Chondrocyte (in vitro differentiated cells): Measurements from ENCODE around the gene TRAF1. TPM values are rescaled to one million over a fixed set of nuclear protein-coding genes. Genes with fewer than 3 reads are reported as not detected.
"Not testable (repeated sequence)": the region's sequence is repeated elsewhere in the genome, so short reads cannot be mapped to it uniquely, and the experiment has no call there.

Source experiments
- DNase-seq: peaks from one replicate; pipeline ENCODE4 v3.0.0; 2021; ENCODE audit warnings: mixed read lengths, low spot score
- H3K27ac Mint-ChIP-seq: one replicate; pipeline ENCODE4 v1.8.0; 2021; ENCODE audit warnings: mild to moderate bottlenecking, moderate library complexity, mixed read lengths; ENCODE audit not compliant: unreplicated experiment
- H3K27me3 Mint-ChIP-seq: 2 replicates; pipeline ENCODE4 v1.8.0; 2021; ENCODE audit warnings: low read depth, mixed read lengths
- H3K36me3 Mint-ChIP-seq: 2 replicates; pipeline ENCODE4 v1.8.0; 2021; ENCODE audit warnings: low read depth, mixed read lengths
- H3K4me1 Mint-ChIP-seq: 2 replicates; pipeline ENCODE4 v1.8.0; 2021; ENCODE audit warnings: low read depth, mild to moderate bottlenecking, mixed read lengths
- H3K4me3 Mint-ChIP-seq: one replicate; pipeline ENCODE4 v1.8.0; 2021; ENCODE audit warnings: mild to moderate bottlenecking, moderate library complexity, mixed read lengths; ENCODE audit not compliant: unreplicated experiment
- H3K9me3 Mint-ChIP-seq: 2 replicates; pipeline ENCODE4 v1.8.0; 2021; ENCODE audit warnings: low read depth, mixed read lengths
- long read RNA-seq: library from polyadenylated mRNA; stranded (forward); transcript quantifications from one replicate; pipeline ENCODE4 v2.0.0, GENCODE V29; 2021
- total RNA-seq: library from RNA; stranded (reverse); gene quantifications from 3 replicates; pipeline ENCODE4 v1.2.1, GENCODE V29; 2021
- TF ChIP-seq, protein P1 (sequence below): fragments of 200-600 bp; sonication (generic); IDR thresholded peaks from 2 replicates; pipeline ENCODE4 v1.5.0; 2021; ENCODE audit warnings: antibody characterized with exemption, mild to moderate bottlenecking, moderate library complexity

The TRAF1 gene, protein sequence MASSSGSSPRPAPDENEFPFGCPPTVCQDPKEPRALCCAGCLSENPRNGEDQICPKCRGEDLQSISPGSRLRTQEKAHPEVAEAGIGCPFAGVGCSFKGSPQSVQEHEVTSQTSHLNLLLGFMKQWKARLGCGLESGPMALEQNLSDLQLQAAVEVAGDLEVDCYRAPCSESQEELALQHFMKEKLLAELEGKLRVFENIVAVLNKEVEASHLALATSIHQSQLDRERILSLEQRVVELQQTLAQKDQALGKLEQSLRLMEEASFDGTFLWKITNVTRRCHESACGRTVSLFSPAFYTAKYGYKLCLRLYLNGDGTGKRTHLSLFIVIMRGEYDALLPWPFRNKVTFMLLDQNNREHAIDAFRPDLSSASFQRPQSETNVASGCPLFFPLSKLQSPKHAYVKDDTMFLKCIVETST
- 10.0 to 11.3 TPM (median 10.8 TPM) in 3 replicates for total RNA-seq
- long read RNA-seq, full-length matches to known transcripts = 1 of 20 reads
- long read RNA-seq, partial matches to known transcripts = 18 of 20 reads
- long read RNA-seq, other reads (novel, unspliced or antisense) = 1 of 20 reads

DNA sequence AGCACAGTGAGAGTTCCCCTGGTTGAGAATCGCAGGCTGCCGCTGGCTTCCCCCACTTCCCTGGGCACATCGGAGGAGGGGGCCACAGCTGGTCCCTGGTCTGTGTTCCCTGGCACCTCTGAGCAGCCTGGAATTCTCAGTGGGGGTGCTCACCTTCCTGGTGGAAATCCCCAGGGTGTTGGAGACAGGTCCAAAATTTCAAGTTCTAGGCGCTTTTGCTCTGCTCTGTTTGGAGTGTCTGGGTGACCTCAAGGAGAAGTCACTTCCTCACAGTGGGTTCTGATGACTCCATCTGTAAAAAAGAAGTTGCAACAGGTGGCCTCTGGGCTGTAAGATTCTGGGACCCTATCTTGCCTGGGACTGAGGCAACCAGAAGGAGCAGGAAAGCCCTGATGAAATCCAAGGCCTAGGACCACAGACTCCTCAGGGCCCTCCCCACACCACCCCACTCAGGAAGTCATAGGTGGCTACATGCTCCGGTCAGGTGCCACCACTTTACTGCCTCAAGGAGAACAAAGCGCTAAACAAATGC lies at the start of gene TRAF1:
Gene TRAF1, minus strand, starts transcription at position 400 of the 532 bp plus-strand sequence. CDS start 721 bp downstream, outside the sequence.
- H3K27me3 Mint-ChIP-seq = no peaks in the 10 kb centered on the region
- peaks cover 88% of the 10 kb centered on the region for H3K4me1 Mint-ChIP-seq
- no peaks in the 10 kb centered on the region for H3K36me3 Mint-ChIP-seq
- peak within 1 kb of the TSS; percentile 95 for H3K27ac Mint-ChIP-seq
- H3K9me3 Mint-ChIP-seq = no peaks in the 10 kb centered on the region
- TF ChIP-seq, protein P1, sequence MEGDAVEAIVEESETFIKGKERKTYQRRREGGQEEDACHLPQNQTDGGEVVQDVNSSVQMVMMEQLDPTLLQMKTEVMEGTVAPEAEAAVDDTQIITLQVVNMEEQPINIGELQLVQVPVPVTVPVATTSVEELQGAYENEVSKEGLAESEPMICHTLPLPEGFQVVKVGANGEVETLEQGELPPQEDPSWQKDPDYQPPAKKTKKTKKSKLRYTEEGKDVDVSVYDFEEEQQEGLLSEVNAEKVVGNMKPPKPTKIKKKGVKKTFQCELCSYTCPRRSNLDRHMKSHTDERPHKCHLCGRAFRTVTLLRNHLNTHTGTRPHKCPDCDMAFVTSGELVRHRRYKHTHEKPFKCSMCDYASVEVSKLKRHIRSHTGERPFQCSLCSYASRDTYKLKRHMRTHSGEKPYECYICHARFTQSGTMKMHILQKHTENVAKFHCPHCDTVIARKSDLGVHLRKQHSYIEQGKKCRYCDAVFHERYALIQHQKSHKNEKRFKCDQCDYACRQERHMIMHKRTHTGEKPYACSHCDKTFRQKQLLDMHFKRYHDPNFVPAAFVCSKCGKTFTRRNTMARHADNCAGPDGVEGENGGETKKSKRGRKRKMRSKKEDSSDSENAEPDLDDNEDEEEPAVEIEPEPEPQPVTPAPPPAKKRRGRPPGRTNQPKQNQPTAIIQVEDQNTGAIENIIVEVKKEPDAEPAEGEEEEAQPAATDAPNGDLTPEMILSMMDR = no peak
- DNase-seq = no peak
- peak within 1 kb of the TSS; percentile 62 for H3K4me3 Mint-ChIP-seq

DNA sequence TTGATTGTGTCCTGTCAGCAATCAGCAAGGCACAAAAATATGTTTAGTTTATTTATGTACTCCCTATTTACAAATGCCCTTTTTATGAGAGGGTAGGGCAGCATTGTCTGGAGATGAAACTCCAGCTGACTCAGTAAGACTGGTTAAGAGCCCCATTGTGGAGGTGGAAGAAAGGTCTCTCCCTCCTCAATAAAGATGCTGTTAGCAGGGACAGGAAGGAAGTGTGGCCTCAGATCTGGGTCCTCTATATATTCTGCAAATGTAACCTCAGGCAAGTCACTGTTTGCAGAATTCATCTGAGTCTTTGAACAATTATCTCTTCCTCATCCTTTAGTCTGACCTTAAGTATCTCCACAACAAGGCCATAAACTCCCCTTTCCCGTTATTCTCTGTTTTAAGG lies 48.3 kb upstream of the TRAF1 start:
- no peaks in the 10 kb centered on the region for H3K9me3 Mint-ChIP-seq
- peaks cover 4% of the 10 kb centered on the region for H3K36me3 Mint-ChIP-seq
- H3K4me1 Mint-ChIP-seq = peaks cover 12% of the 10 kb centered on the region
- H3K27me3 Mint-ChIP-seq = no peaks in the 10 kb centered on the region
- H3K27ac Mint-ChIP-seq = no peak overlapping the region
- TF ChIP-seq, protein P1 = no peak
- DNase-seq = no peak
- H3K4me3 Mint-ChIP-seq = no peak overlapping the region

DNA sequence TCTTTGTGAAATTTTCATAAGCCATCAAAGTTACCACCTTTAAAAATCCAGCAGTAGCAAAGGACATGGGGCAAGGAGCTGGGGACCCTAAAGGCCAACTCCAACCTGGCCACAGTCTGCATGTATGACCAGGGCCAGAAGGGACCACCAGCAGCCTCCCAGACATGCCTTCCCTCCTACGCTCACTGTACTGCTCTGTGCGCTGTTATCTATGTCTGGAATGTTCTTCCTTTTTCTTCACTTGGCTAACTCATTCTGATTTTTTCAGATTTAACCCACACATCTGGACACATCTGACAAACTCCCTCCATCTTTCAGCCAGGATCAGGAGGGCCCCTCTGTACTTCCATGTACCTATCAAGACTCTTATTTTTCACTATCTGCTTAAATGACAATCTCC lies 47.6 kb upstream of the TRAF1 start:
- TF ChIP-seq, protein P1 = no peak
- H3K4me3 Mint-ChIP-seq = no peak overlapping the region
- no peaks in the 10 kb centered on the region for H3K9me3 Mint-ChIP-seq
- H3K36me3 Mint-ChIP-seq = peaks cover 3% of the 10 kb centered on the region
- no peak for DNase-seq
- H3K27ac Mint-ChIP-seq = no peak overlapping the region
- H3K27me3 Mint-ChIP-seq = no peaks in the 10 kb centered on the region
- H3K4me1 Mint-ChIP-seq = peaks cover 12% of the 10 kb centered on the region

DNA sequence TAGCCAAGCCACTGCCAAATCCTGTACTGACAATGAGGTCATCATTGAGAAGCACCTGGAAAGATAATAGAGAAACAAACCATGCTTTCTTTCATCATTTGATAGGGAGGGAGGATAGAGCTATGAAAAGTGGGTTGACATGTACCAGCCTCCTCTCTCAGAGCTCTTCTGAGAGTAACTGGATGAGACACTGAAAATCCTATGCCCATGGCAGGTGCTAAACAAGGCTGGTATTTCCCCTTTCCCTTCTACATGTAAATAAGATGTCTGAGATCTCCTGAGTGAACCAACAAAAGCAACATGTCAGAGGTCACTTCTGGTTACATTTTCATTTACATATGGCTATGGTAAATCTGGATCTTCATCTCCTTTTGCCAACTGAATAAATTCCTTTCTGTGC lies 45.3 kb upstream of the TRAF1 start:
- TF ChIP-seq, protein P1 = no peak
- Mint-ChIP-seq H3K9me3 (no peaks in the 10 kb centered on the region), H3K36me3 (no peaks in the 10 kb centered on the region), H3K27ac (no peak overlapping the region), H3K4me3 (no peak overlapping the region), H3K27me3 (no peaks in the 10 kb centered on the region), H3K4me1 (peaks cover 12% of the 10 kb centered on the region)
- no peak for DNase-seq

GRCh38 chr9:120971471-120971870 lies 44.9 kb upstream of the TRAF1 start:
- not testable (repeated sequence) for DNase-seq, H3K9me3 Mint-ChIP-seq, H3K4me3 Mint-ChIP-seq, H3K27ac Mint-ChIP-seq, H3K36me3 Mint-ChIP-seq, H3K27me3 Mint-ChIP-seq
- H3K4me1 Mint-ChIP-seq = peaks cover 15% of the 10 kb centered on the region
